Pulmonary artery endothelial cell (primary cell): Measurements from ENCODE around the gene EDA. TPM values are rescaled to one million over a fixed set of nuclear protein-coding genes. Genes with fewer than 3 reads are reported as not detected.

Experiments used
- DNase-seq: peaks from one replicate; pipeline ENCODE4 v3.0.0-alpha.2; 2011; ENCODE audit warnings: low read depth, low spot score
- total RNA-seq: library from RNA; depleted of rRNA; stranded (reverse); fragments of >200 nt; gene quantifications from 2 replicates; pipeline ENCODE4 v1.2.3, GENCODE V29; 2014

The EDA gene
- 0.92 and 2.5 TPM in 2 replicates for total RNA-seq

DNA sequence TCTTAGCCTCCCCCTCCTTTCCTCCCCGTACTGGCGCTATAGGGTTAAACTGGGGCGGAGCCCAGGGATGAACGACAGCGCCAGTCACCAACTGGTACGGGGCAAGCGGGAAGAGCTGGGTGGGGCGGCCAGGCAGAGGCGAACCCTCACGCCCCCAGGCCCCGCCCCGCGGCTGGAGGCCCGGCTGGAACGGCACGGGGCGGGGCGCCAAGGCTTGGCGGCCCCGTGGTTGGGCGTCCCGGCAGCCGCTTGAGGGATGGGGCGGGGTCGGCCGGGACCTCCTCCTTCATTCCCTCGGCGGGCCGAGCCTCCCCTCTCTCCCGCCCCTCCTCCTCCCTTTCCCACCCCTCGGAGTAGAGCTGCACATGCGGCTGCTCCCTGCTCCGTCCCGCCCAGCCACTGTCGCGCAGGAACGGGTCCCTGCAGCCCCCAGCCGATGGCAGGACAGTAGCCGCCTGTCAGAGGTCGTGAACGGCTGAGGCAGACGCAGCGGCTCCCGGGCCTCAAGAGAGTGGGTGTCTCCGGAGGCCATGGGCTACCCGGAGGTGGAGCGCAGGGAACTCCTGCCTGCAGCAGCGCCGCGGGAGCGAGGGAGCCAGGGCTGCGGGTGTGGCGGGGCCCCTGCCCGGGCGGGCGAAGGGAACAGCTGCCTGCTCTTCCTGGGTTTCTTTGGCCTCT, at the start of gene EDA:
EDA (plus strand) TSS at position 335 of the 678 bp plus-strand sequence.
- DNase-seq = peak; percentile 32

DNA sequence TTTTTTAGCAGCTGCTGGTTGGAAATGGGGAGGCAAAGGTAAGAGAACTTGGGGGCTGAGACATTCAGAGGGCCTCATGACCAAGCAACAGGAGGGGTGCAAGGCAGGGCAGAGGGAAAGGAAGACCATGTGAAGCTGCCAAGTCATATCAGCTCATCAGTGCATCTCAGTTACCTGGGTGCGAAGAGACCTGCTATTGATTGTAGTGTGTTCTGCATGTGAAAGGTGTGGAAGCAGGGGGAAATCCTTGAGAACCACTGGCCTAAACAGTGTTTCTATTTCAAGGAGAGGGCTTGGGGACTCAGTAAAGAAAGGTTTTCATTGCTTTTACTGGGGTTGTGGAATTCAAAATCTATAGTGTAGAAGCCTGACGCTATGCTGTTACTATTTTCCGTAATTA, 47.1 kb upstream of the EDA start:
- DNase-seq = no peak

- no peak for DNase-seq
Observed at GRCh38 chrX:69597399-69597798, 18.5 kb upstream of the EDA start.

DNA sequence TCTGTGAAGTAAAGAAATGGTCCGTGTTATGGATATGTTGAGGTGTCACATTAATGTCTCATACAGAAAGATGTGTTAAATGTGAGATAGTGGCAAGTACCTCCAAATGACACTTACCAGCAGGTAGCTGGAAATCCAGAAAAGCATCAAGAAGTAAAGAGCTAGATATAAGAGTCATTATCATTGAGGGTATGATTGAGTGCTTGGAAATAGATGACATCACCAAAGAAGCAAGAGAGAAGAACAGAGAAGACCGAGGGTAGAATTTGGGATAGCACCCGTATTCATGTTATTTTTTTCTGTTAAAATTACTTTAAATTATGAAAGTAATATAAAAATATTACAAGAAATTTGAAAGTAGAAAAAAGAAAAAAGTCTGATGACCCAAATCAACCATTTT, 15.7 kb upstream of the EDA start:
- DNase-seq = no peak

DNA sequence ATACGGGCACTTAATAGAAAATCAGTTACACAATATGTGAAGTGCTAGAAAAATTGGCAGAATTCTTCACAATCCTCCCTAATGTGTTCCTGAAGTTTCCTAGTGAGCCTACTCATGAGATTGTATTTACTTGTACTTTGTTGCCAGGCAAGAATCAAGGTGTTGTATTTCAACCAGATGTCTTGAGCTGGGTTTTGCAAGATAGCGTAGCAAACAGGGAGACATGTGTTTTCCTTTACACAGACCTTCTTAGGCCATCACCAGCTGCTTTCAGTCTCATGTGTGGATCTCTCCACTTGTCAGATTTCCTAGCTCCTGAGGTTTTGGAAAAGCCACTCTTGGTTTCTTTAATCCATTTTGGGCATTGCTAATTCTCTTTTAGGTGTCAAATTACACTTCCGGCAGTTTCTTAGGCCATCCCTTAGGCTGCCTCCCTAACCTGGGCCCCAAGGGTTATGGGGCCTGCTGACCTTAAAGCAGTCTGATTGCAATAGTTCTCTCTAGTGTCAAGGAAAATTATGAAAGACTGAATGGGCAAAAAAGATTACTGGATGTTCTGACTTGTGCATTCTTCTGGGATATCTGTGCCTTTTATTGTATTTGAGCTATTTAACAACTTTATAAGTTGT, 12.2 kb upstream of the EDA start:
- DNase-seq = no peak

- no peak for DNase-seq
Observed at GRCh38 chrX:69605521-69605920, 10.4 kb upstream of the EDA start.

DNA sequence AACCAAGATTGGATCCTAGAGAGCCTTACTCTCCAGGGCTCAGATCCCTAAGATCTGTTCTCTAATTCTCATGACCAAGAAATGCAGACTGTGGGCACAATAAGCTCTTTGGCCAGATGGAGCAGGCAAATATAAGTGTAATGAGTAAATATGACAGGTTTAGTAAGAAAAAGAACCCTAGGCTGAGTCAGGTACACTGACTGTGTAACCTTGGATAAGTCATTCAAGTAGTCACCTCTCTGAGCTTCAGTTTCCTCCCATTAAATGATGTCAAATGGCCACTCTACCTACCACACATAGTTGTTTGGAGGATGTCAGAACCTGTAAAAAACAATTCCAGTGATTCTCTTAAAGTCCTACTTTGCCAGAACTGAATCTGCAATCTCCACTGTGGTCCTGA, 8.3 kb upstream of the EDA start:
- DNase-seq = no peak

DNA sequence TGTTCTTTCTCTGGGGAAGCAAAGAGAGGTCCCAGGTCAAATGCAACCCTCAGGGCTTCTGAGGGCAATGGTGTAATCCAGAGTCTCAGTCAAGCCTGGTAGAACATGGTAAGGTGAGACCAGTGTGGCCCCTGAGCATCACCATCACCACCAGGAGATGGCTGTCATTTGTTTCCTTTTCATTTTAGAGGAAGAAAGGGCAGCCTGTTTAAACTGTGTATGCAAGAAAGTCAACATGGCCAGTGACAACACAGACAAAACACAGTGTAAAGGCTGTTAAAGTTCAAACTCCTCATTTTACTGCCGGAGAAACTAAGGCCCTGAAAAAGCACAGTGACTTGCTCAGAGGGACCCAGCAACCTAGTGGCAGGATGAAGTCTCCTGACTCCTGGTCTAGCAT, 2.0 kb upstream of the EDA start:
- DNase-seq = no peak

- DNase-seq = no peak
Observed at GRCh38 chrX:69614886-69615285, 1.0 kb upstream of the EDA start.

- no peak for DNase-seq
Observed at GRCh38 chrX:69615342-69615741, 571 bp upstream of the EDA start.

- no peak for DNase-seq
Observed at GRCh38 chrX:69616457-69617203, 717 bp downstream of the EDA start.

GRCh38 chrX:69618803-69619202, 2.9 kb downstream of the EDA start:
- DNase-seq = no peak

- DNase-seq = no peak
Observed at GRCh38 chrX:69626129-69626528, 10.2 kb downstream of the EDA start.

- no peak for DNase-seq
Observed at GRCh38 chrX:69627744-69628143, 11.8 kb downstream of the EDA start.

- DNase-seq = no peak
Observed at GRCh38 chrX:69630147-69630546, 14.2 kb downstream of the EDA start.

DNA sequence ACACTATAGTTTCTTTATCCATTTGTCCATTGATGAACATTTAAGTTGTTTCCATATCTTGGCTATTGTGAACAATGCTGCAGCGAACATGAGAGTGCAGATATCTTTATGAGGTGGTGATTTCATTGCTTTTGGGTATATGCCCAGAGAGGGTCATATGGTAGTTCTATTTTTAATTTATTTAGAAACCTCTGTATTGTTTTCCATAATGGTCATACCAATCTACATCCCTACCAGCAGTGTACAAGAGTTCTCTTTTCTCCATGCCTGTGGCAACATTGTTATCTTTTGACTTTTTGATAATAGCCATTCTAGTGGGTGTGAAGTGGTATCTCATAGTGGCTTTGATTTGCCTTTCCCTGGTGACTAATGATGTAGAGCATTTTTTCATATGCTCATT, 48.8 kb downstream of the EDA start:
- DNase-seq = no peak

DNA sequence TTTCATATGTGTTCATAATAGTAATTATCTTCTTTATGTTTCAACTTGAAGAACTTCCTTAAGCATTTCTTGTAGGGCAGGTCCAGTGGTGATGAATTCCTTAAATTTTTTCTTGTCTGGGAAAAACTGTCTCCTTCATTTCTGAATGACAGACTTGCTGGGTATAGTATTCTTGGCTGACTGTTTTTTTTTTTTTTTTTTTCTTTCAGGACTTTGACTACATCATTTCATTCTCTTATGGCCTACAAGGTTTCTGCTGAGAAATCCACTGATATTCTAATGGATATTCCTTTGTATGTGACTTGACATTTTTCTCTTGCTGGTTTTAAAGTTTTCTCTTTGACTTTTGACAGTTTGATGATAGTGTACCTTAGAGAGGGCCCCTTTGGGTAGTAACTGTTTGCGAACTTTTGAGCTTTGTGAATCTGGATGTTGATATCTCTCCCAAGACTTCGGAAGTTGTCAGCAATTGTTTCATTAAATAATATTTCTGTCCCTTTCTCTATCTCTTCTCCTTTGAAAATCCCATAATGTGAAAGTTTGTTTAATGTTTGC, 54.2 kb downstream of the EDA start:
- no peak for DNase-seq

DNA sequence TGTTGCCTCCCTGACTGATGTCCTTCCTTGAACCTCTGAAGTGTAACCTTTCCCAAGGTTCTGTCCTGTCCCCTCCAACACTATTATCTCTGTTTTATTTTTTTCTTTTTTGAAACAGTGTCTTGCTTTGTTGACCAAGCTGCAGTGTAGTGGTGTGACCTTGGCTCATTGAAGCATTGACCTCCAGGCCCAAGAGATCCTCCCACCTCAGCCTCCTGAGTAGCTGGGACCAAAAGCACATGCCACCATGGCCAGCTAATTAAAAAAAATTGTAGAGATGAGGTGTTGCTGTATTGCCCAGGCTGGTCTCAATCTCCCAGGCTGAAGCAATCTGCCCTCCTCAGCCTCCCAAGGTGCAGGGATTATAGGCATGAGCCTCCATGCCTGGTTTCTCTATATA, 59.0 kb downstream of the EDA start:
- no peak for DNase-seq

DNA sequence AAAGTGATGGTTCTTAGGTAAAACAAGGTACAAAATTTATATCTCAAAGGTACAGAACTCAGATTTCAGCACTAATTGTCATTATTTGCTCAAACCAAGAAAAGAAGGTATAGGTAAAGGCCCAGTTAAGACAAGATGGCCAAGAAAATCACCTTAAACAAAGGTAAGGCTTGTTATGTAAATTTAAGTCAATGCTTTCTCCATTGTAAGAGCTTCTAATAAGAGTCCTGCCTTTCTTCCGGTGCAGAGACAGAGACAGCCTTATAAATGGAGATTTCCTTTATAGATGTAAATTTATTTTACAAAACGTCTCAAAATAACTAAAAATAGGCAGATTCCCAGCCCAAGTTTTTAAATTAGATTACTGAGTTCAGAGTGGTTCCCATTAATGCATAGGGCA, 89.9 kb downstream of the EDA start:
- no peak for DNase-seq

- DNase-seq = no peak
Observed at GRCh38 chrX:69718102-69718501, 102.2 kb downstream of the EDA start.

DNA sequence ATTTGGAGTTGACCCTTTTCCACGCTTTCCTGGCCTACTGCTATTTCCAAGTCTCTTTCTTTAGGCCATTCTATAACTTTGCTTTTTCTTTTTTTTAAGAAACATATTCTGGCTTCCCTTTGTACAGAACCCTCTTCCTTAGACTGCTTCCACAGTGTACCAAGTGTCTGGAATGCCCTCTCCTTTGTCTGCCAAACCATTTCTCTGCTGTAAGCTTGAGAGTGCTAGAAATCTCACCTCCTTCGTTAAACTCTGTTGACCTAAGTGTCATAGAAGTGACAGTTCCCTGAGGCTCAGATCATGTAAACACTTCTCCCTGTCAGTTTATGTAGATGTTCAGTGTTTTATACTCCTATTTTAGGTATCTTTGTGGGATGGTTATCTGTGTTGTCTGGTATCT, 108.4 kb downstream of the EDA start:
- DNase-seq = no peak

- no peak for DNase-seq
Observed at GRCh38 chrX:69740317-69740716, 124.4 kb downstream of the EDA start.
